Cerebellar cortex (tissue), 1 donor: ENCODE measurements around the gene OLA1.
A peak's percentile ranks its signal among the peaks of the same experiment; 100 is the strongest.

Source experiments
- DNase-seq: peaks from one replicate; pipeline ENCODE4 v3.0.0-alpha.2; 2015; ENCODE audit warnings: low spot score

OLA1 gene

GRCh38 chr2:174180165-174180724 is 68.1 kb downstream of the OLA1 start:
- peak; percentile 11 for DNase-seq

GRCh38 chr2:174177316-174177890 is 70.9 kb downstream of the OLA1 start:
- DNase-seq: no peak

GRCh38 chr2:174176898-174177297 is 71.4 kb downstream of the OLA1 start:
- DNase-seq: no peak

GRCh38 chr2:174174741-174175140 is 73.6 kb downstream of the OLA1 start:
- no peak for DNase-seq

- no peak for DNase-seq
Measured at GRCh38 chr2:174172802-174173355, 75.5 kb downstream of the OLA1 start.

GRCh38 chr2:174171686-174172445 is 76.5 kb downstream of the OLA1 start:
- DNase-seq: no peak

- DNase-seq: no peak
Measured at GRCh38 chr2:174169372-174169771, 79.0 kb downstream of the OLA1 start.

- no peak for DNase-seq
Measured at GRCh38 chr2:174166261-174166660, 82.1 kb downstream of the OLA1 start.

- DNase-seq: no peak
Measured at GRCh38 chr2:174161490-174161889, 86.8 kb downstream of the OLA1 start.

GRCh38 chr2:174158003-174158402 is 90.3 kb downstream of the OLA1 start:
- DNase-seq: peak; percentile 40

- DNase-seq: no peak
Measured at GRCh38 chr2:174157053-174157452, 91.3 kb downstream of the OLA1 start.

- no peak for DNase-seq
Measured at GRCh38 chr2:174153757-174154680, 94.3 kb downstream of the OLA1 start.

- DNase-seq: no peak
Measured at GRCh38 chr2:174149530-174149929, 98.8 kb downstream of the OLA1 start.

- no peak for DNase-seq
Measured at GRCh38 chr2:174148833-174149232, 99.5 kb downstream of the OLA1 start.

- DNase-seq: no peak
Measured at GRCh38 chr2:174145827-174146226, 102.5 kb downstream of the OLA1 start.

- DNase-seq: no peak
Measured at GRCh38 chr2:174142290-174142689, 106.0 kb downstream of the OLA1 start.

- no peak for DNase-seq
Measured at GRCh38 chr2:174138161-174138560, 110.2 kb downstream of the OLA1 start.

- DNase-seq: no peak
Measured at GRCh38 chr2:174135981-174136380, 112.4 kb downstream of the OLA1 start.

- DNase-seq: no peak
Measured at GRCh38 chr2:174125090-174125489, 123.2 kb downstream of the OLA1 start.

GRCh38 chr2:174124181-174124580 is 124.2 kb downstream of the OLA1 start:
- peak; percentile 9 for DNase-seq

- no peak for DNase-seq
Measured at GRCh38 chr2:174122185-174122584, 126.1 kb downstream of the OLA1 start.

- no peak for DNase-seq
Measured at GRCh38 chr2:174121612-174122011, 126.7 kb downstream of the OLA1 start.
